ENCODE measurements around the gene KCNK6.

KCNK6 gene

DNA sequence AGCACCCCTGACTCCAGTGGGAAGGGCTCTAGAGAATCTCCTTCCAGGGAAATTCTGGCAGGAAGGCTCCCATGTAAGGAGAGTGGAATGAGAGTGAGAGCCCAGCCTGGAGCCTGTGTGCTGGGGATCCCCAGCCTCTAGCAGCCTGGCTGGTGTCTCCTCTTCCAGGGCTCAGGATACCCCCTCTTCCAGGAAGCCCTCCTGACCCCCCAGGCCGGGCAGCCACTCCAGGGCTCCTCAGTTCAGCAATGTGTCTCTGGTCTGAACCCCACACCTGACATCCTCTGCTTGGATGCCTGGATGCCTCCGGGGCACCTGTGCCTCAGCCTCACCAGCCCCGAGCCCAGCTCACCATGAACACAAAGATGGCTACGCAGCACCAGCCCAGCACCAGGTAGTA, 12.6 kb upstream of the KCNK6 start:
- TF ChIP-seq, protein P1, sequence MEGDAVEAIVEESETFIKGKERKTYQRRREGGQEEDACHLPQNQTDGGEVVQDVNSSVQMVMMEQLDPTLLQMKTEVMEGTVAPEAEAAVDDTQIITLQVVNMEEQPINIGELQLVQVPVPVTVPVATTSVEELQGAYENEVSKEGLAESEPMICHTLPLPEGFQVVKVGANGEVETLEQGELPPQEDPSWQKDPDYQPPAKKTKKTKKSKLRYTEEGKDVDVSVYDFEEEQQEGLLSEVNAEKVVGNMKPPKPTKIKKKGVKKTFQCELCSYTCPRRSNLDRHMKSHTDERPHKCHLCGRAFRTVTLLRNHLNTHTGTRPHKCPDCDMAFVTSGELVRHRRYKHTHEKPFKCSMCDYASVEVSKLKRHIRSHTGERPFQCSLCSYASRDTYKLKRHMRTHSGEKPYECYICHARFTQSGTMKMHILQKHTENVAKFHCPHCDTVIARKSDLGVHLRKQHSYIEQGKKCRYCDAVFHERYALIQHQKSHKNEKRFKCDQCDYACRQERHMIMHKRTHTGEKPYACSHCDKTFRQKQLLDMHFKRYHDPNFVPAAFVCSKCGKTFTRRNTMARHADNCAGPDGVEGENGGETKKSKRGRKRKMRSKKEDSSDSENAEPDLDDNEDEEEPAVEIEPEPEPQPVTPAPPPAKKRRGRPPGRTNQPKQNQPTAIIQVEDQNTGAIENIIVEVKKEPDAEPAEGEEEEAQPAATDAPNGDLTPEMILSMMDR (IDR thresholded peaks at IDR 0.05; ENCODE audit: insufficient read depth, missing control alignments): no peak
- FAIRE-seq: no peak

DNA sequence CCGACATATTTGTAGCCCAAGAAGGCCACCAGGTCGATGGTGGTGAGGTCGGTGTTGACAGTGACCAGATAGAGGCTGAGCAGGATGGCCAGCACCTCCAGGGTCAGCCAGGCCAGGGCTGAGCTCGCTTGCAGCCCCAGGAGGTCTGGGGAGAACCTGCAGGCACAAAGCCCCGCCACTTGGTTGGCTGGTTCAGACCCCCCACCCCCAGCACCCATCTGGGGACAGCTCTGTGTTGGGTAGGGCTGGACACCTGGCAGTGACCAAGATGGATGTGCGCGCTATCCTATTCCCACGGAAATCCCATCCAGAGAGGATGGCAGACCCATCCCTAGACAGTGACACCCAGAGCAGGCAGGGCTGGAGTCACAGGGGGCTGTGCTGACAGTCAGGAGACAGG, 12.0 kb upstream of the KCNK6 start:
- FAIRE-seq: no peak
- DNase-seq (ENCODE audit: insufficient read length, low spot score): no peak
- TF ChIP-seq, protein P1 (IDR thresholded peaks at IDR 0.05; ENCODE audit: insufficient read depth, missing control alignments): no peak

More for the DNA sequence above, 12.6 kb upstream of the KCNK6 start:
- no peak for DNase-seq (ENCODE audit: insufficient read length, low spot score)

DNA sequence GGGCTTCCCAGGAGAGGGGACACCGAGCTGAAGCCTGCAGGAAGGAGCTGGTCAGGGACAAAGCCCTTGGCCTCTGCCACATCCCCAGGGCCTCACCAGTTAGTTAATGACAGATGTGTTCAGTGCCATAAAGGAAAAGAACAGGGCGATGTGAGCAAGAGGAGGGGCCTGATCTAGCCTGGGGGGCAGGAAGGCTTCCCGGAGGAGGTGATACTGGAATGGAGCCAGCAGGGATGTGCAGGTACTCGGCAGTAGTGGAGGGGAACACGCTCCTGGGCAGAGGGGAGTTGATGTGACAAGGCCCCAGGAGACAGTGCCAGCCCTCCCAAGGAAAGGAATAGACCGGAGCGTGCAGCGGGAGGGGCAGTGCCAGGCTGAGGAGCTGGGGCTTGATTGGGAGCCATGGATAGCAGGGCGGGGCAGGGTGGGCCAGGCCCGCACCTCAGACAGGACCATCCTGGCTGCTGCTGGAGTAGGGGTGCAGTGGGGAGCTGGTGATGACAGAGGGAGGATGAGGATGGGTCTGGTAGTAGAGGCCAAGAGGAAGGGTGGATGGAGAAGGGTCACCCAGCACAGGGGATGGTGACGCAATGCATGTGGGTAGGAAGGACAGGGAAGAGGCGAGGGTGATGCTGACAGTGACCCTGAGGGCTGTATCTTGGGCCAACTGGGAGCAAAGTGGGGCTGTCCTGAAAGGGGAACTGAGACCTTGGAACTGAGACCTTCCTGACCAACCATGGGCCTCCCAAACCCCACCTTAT, 11.5 kb upstream of the KCNK6 start:
- TF ChIP-seq, protein P1 (IDR thresholded peaks at IDR 0.05; ENCODE audit: insufficient read depth, missing control alignments): no peak
- FAIRE-seq (no peak), DNase-seq (ENCODE audit: insufficient read length, low spot score) (no peak)

DNA sequence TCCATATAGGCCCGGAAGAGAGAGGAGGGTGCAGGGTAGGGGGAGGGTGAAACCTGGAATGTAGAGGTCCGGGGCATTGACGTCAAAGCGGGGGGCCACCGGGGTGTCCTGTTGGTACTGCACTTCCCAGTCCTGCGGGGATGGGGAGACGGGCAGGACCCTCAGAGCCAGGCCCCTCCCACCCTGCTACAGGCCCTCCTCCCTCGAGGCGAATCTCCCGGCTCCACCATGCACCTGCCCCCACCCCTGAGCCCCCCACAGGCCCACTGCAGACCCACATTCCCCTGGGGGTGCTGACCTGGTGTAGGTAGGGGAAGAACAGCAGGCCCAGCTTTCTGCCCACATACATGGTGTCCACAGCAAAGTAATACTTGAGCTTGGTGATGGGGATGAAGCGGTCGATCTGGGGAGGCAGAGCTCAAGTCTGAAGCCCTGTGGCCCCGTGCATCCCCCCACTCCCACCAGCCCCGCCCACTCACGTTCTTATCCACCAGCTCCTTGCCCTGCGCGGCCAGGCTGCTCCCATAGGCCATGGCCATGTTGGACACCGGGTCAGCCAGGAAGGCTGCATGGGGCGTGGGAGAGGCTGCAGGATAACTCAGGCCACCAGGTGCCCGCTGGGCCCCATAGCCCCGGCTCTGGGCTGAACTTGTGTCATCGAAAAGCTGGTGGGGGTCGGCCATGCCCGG, 10.6 kb upstream of the KCNK6 start:
- TF ChIP-seq, protein P1 (IDR thresholded peaks at IDR 0.05; ENCODE audit: insufficient read depth, missing control alignments): no peak
- DNase-seq (ENCODE audit: insufficient read length, low spot score) (no peak), FAIRE-seq (no peak)

DNA sequence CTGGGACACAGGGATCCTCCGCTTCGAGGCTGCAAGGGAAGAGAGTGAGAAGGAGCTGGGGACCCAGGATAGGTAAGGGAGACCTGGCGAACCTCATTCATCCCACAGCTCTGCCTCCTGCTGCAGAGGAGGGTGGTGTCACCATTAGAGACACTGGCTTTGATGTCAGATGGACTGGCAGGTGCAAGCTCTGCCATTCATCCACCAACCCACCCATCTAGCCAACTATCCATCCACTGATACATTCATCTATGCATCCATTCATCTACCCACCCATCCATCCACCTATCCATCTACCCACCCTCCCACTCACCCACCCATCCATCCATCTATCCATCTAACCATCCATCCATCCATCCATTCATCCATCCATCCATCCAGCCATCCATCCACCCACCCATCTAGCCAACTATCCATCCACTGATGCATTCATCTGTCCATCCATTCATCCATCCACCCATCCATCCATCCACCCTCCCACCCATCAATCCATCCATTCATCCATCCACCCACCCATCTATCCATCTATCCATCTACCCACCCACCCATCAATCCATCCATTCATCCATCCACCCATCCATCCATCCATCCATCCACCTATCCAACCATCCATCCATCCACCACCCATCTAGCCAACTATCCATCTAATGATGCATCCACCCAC, 9.9 kb upstream of the KCNK6 start:
- DNase-seq (ENCODE audit: insufficient read length, low spot score): no peak
- no peak for FAIRE-seq
- TF ChIP-seq, protein P1 (IDR thresholded peaks at IDR 0.05; ENCODE audit: insufficient read depth, missing control alignments): no peak

DNA sequence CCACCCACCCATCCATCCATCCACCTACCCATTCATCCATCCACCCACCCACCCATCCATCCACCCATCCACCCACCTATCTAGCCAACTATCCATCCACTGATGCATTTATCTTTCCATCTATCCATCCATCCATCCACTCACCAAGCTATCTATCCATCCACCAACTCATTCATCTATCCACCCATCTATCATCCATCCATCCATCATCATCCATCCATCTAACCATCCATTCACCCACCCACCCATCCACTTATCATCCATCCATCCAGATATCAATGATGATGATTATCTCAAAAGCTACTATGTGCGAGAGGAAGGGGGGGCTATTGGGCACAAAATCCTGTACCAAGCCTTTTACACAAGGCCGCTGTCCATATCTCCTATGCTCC, 9.4 kb upstream of the KCNK6 start:
- no peak for DNase-seq (ENCODE audit: insufficient read length, low spot score)
- TF ChIP-seq, protein P1 (IDR thresholded peaks at IDR 0.05; ENCODE audit: insufficient read depth, missing control alignments): no peak
- no peak for FAIRE-seq
